ENCODE results near the gene TMCC3.

TMCC3 gene

DNA sequence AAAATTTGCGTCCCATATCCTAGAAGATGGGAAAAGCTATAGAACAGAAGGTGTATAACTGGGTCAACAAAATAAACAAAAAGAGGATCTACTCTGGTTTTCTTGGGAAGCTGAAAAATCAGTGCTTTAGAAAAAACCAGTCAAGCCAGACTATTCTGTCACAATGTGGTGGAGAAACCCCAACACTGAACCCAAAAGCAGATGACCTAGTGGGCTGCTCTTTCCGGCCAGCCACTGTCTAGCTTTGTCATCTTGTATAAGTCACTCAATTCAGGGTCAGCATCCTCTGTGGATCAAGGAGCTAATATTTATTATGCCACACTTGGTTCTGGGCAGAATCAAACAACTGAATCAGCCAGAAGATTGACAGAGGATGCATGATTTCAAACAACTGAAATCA lies 26.6 kb upstream of the TMCC3 start:
- Histone ChIP-seq H3K4me2 (ENCODE audit: low read length) (no peak overlapping the region), H4K20me1 (ENCODE audit: insufficient read depth, low read length) (no peaks in the 10 kb centered on the region), H3K27ac (ENCODE audit: low read depth, low read length, poor library complexity, severe bottlenecking) (no peak overlapping the region), H3K4me3 (ENCODE audit: low read depth, low read length, poor library complexity, severe bottlenecking) (no peak overlapping the region), H3K27me3 (ENCODE audit: insufficient read depth, low read length) (no peaks in the 10 kb centered on the region), H3K9ac (ENCODE audit: low read length) (no peak overlapping the region), H3F3A (ENCODE audit: insufficient read depth, low read length) (no peaks in the 10 kb centered on the region), H3K36me3 (ENCODE audit: insufficient read depth, low read length) (no peaks in the 10 kb centered on the region), H3K9me3 (ENCODE audit: low read length) (no peaks in the 10 kb centered on the region), H3K4me1 (ENCODE audit: insufficient read depth, low read length, severe bottlenecking) (no peaks in the 10 kb centered on the region), H2AFZ (ENCODE audit: low read length) (no peak overlapping the region), H3K79me2 (ENCODE audit: insufficient read depth, low read length) (no peaks in the 10 kb centered on the region), H3K9me2 (ENCODE audit: low read depth, low read length) (no peaks in the 10 kb centered on the region)
- no peak for TF ChIP-seq EZH2 (IDR thresholded peaks at IDR 0.05; ENCODE audit: borderline replicate concordance, low read length)
- TF ChIP-seq, protein P1, sequence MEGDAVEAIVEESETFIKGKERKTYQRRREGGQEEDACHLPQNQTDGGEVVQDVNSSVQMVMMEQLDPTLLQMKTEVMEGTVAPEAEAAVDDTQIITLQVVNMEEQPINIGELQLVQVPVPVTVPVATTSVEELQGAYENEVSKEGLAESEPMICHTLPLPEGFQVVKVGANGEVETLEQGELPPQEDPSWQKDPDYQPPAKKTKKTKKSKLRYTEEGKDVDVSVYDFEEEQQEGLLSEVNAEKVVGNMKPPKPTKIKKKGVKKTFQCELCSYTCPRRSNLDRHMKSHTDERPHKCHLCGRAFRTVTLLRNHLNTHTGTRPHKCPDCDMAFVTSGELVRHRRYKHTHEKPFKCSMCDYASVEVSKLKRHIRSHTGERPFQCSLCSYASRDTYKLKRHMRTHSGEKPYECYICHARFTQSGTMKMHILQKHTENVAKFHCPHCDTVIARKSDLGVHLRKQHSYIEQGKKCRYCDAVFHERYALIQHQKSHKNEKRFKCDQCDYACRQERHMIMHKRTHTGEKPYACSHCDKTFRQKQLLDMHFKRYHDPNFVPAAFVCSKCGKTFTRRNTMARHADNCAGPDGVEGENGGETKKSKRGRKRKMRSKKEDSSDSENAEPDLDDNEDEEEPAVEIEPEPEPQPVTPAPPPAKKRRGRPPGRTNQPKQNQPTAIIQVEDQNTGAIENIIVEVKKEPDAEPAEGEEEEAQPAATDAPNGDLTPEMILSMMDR (IDR thresholded peaks at IDR 0.05; ENCODE audit: low read length): no peak

DNA sequence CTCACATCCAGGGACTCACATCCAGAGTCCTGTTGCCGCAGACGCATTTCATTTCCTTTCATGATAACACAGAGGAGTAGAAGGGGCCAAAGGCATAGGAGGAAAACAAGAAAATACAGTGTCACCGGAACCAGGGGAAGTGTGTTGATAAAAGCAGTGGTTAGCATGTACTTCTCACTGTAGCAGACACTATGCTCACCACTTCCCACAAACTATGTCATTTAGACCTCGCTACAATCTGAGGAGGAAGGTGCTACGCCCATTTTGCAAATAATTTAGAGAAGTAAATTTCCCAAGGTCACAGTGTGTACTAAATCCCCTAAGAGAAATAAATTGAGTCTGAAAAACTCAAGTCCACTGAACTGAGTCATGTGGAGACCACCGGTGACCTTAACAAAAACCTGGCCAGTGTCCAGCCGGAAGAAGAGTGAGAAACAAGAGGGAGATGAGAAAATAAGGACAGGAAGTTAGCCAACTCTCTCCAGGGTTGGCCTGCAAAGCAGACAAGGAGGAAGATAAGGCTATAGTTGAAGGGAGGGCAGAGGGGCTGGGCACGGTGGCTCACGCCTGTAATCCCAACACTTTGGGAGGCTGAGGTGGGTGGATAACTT lies 25.8 kb upstream of the TMCC3 start:
- no peaks in the 10 kb centered on the region for H3K9me2 ChIP-seq (ENCODE audit: low read depth, low read length)
- H3K79me2 ChIP-seq (ENCODE audit: insufficient read depth, low read length): no peaks in the 10 kb centered on the region
- no peaks in the 10 kb centered on the region for H3F3A ChIP-seq (ENCODE audit: insufficient read depth, low read length)
- TF ChIP-seq, protein P1 (IDR thresholded peaks at IDR 0.05; ENCODE audit: low read length): no peak
- TF ChIP-seq EZH2 (IDR thresholded peaks at IDR 0.05; ENCODE audit: borderline replicate concordance, low read length): no peak
- no peak overlapping the region for H2AFZ ChIP-seq (ENCODE audit: low read length)
- H3K9ac ChIP-seq (ENCODE audit: low read length): no peak overlapping the region
- H3K4me2 ChIP-seq (ENCODE audit: low read length): no peak overlapping the region
- H3K9me3 ChIP-seq (ENCODE audit: low read length): no peaks in the 10 kb centered on the region
- H3K27me3 ChIP-seq (ENCODE audit: insufficient read depth, low read length): 0 out of 2 replicates have a peak, but pooled peaks cover under 1% of the 10 kb centered on the region
- H3K4me3 ChIP-seq (ENCODE audit: low read depth, low read length, poor library complexity, severe bottlenecking): no peak overlapping the region
- H3K36me3 ChIP-seq (ENCODE audit: insufficient read depth, low read length): no peaks in the 10 kb centered on the region
- no peaks in the 10 kb centered on the region for H4K20me1 ChIP-seq (ENCODE audit: insufficient read depth, low read length)
- H3K4me1 ChIP-seq (ENCODE audit: insufficient read depth, low read length, severe bottlenecking): no peaks in the 10 kb centered on the region
- no peak overlapping the region for H3K27ac ChIP-seq (ENCODE audit: low read depth, low read length, poor library complexity, severe bottlenecking)

DNA sequence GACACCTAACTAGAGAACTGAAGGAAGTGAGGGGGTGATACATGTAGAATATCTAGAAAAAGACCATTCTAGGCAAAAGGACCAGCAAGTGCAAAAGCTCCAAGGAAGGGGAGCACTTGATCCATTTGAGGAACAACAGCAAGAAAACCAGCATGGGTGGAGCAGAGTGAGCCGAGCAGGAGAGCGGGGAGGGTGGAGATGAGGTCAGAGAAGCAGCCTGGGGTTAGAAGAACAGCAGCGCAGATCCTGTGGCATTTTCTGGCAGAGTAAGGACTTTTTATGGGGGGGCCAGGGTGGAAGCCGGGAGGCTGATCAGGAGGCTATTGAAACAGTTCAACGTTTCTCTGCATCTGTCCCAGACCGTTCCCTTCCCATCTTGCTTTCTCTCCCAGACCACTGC lies 24.5 kb upstream of the TMCC3 start:
- Histone ChIP-seq H3F3A (ENCODE audit: insufficient read depth, low read length) (no peaks in the 10 kb centered on the region), H3K4me1 (ENCODE audit: insufficient read depth, low read length, severe bottlenecking) (no peaks in the 10 kb centered on the region), H3K4me2 (ENCODE audit: low read length) (no peak overlapping the region), H3K4me3 (ENCODE audit: low read depth, low read length, poor library complexity, severe bottlenecking) (no peak overlapping the region), H3K9me2 (ENCODE audit: low read depth, low read length) (no peaks in the 10 kb centered on the region), H3K36me3 (ENCODE audit: insufficient read depth, low read length) (no peaks in the 10 kb centered on the region), H3K27ac (ENCODE audit: low read depth, low read length, poor library complexity, severe bottlenecking) (no peak overlapping the region), H3K27me3 (ENCODE audit: insufficient read depth, low read length) (0 out of 2 replicates have a peak, but pooled peaks cover 6% of the 10 kb centered on the region), H3K79me2 (ENCODE audit: insufficient read depth, low read length) (no peaks in the 10 kb centered on the region), H4K20me1 (ENCODE audit: insufficient read depth, low read length) (no peaks in the 10 kb centered on the region), H2AFZ (ENCODE audit: low read length) (no peak overlapping the region), H3K9ac (ENCODE audit: low read length) (no peak overlapping the region), H3K9me3 (ENCODE audit: low read length) (no peaks in the 10 kb centered on the region)
- TF ChIP-seq EZH2 (IDR thresholded peaks at IDR 0.05; ENCODE audit: borderline replicate concordance, low read length): no peak
- TF ChIP-seq, protein P1 (IDR thresholded peaks at IDR 0.05; ENCODE audit: low read length): no peak

Data from OCI-LY1 (cell line).